ENCODE measurements around the gene ASL. TPM values are rescaled to one million over a fixed set of nuclear protein-coding genes. Genes with fewer than 3 reads are reported as not detected.
"Not testable (repeated sequence)": the region's sequence is repeated elsewhere in the genome, so short reads cannot be mapped to it uniquely, and the experiment has no call there.

The ASL gene
- total RNA-seq, 2 donors from 2014 or later: 35.9 to 135 TPM

DNA sequence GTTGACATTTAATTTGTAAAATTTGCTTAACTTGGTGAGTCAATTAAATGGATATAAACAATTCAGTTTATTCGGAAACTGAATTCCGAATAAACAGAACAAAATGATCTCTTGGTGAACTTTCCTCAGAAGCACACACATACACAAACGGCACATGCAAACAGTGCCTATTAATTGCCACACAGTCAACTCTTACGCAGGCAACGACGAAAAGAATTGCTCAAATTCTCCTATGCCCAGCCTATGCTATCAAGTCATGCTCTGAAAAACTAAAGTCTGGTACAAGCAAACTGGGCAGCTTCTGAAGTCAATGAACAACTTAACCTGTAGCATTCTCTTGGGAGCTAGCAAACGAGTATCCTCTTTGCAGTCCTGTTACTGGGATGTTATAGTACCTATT, 38.8 kb upstream of the ASL start:
- ATAC-seq: no peak
- TF ChIP-seq POLR2A (IDR thresholded peaks at IDR 0.05): no peak
- Histone ChIP-seq H3K4me3 (no peak overlapping the region), H3K9me3 (no peaks in the 10 kb centered on the region), H3K27ac (no peak overlapping the region), H3K36me3 (replicated peaks in 1 of 2; ENCODE audit: insufficient read depth in 1 of 2, low read depth in 2 of 2) (no peaks in the 10 kb centered on the region), H3K4me1 (peaks cover 22% of the 10 kb centered on the region), H3K27me3 (no peaks in the 10 kb centered on the region)
- intact Hi-C loops (cut with DNase I): no loop called here
- 91 to 93% methylated on average over 7 of the region's 7 CpGs for WGBS, 2 donors
- DNase-seq: no peak

DNA sequence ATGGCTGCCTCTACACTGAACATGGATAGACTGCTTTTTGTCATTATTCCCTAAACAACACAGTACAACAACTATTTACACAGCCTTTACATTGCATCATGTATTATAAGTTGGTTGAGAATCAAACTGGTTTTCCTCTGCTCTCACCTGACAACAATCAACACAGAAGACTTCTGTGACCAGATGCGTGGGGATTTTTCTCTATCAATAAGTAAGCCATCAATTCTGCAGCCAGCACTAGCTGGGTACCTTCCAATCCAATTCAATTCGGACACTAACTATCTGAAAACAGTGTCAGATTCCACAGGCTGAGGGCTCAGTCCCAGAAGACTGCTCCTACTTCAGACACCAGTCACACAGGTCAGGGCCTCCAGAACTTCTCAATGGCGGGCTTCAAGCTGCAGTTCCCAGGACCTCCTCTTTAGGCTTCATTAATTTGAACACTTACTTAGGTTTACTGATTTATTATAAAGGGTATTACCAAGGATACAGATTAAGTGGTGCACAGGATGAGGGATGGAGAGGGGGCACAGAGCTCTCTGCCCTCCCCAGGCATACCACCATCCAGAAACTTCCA, 36.4 kb upstream of the ASL start:
- peak overlapping the region in 1 of 4 donors; percentile 39 for H3K27ac ChIP-seq
- no peak for TF ChIP-seq POLR2A (IDR thresholded peaks at IDR 0.05)
- TF ChIP-seq, protein P1, sequence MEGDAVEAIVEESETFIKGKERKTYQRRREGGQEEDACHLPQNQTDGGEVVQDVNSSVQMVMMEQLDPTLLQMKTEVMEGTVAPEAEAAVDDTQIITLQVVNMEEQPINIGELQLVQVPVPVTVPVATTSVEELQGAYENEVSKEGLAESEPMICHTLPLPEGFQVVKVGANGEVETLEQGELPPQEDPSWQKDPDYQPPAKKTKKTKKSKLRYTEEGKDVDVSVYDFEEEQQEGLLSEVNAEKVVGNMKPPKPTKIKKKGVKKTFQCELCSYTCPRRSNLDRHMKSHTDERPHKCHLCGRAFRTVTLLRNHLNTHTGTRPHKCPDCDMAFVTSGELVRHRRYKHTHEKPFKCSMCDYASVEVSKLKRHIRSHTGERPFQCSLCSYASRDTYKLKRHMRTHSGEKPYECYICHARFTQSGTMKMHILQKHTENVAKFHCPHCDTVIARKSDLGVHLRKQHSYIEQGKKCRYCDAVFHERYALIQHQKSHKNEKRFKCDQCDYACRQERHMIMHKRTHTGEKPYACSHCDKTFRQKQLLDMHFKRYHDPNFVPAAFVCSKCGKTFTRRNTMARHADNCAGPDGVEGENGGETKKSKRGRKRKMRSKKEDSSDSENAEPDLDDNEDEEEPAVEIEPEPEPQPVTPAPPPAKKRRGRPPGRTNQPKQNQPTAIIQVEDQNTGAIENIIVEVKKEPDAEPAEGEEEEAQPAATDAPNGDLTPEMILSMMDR (IDR thresholded peaks at IDR 0.05): no peak
- peak; percentile 34 for ATAC-seq
- intact Hi-C loops (cut with DNase I): no loop called here
- H3K4me1 ChIP-seq: peaks cover 13% of the 10 kb centered on the region
- no peak overlapping the region for H3K4me3 ChIP-seq
- H3K9me3 ChIP-seq: no peaks in the 10 kb centered on the region
- no peaks in the 10 kb centered on the region for H3K36me3 ChIP-seq (replicated peaks in 1 of 2; ENCODE audit: insufficient read depth in 1 of 2, low read depth in 2 of 2)
- DNase-seq: peak in 1 of 4 donors; percentile 6
- no peaks in the 10 kb centered on the region for H3K27me3 ChIP-seq
- 66 to 71% methylated on average over 3 of the region's 3 CpGs for WGBS, 2 donors

DNA sequence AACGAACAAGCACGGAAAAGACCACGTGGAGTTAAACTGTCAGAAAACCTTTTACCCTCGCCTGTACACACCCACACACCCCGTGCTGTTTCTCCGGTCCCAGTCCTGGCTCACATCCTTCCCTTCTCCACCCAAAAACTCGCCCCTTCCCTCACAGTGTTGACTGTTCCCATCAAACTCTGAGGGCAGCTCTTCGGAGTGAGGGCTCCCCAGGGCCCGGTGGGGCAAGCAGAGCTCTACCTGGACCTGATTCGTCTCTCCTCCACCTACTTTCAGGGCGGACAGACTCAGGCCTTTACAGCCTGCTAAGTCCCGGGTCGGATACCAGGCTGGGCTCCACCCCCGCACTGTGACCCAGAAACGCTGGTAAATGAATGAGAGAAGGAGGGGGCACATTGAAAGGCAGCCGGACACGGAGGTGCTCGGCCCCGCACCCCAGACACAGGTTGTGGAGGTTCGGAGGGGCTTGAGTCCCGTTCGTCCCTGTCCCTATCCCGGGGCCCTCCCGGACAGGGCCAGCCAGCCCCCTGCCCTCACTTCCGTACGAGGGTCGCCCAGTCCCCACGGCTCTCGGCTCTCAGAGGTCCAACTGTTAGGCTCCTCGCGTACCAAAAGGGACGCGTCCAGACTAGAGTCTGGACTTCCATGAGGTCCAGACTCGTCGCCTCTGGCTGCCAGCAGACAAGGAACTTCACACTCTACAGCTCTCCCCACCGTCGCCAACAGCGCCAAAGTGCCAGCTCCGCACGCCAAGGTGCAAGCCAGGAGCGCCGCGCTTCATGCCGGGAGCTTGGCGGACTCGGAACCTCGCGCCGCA, 31.7 kb upstream of the ASL start:
- no peaks in the 10 kb centered on the region for H3K9me3 ChIP-seq
- TF ChIP-seq POLR2A (IDR thresholded peaks at IDR 0.05): peak; percentile 18 to 66 (median 55)
- TF ChIP-seq, protein P1 (IDR thresholded peaks at IDR 0.05): peak in 1 of 7 experiments; percentile 6
- 4 to 5% methylated on average over 32 to 46 of the region's 49 CpGs for WGBS, 2 donors
- H3K27ac ChIP-seq: peak overlapping the region in 3 of 4 donors; percentile 64 to 69 (median 65)
- ATAC-seq (peak; percentile 86), DNase-seq (peak; percentile 77 to 84 (median 78))
- intact Hi-C loops (cut with DNase I): no loop called here
- no peaks in the 10 kb centered on the region for H3K36me3 ChIP-seq (replicated peaks in 1 of 2; ENCODE audit: insufficient read depth in 1 of 2, low read depth in 2 of 2)
- peak overlapping the region; percentile 33 to 48 for H3K4me3 ChIP-seq
- no peaks in the 10 kb centered on the region for H3K27me3 ChIP-seq
- H3K4me1 ChIP-seq: peaks cover 4% of the 10 kb centered on the region

DNA sequence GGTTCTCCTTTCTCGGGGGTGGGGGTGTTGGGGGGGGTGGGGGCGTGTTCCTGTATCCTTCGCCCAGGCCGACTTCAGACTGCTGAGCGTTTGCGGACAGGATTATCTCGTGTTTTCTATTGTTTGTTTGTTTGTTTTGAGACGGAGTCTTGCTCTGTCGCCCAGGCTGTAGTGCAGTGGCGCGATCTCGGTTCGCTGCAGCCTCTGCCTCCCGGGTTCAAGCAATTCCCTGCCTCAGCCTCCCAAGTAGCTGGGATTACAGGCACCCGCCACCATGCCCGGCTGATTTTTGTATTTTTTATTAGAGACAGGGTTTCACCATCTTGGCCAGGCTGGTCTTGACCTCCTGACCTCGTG, 31.1 kb upstream of the ASL start:
- H3K4me1 ChIP-seq; H3K9me3 ChIP-seq; ATAC-seq; H3K36me3 ChIP-seq (replicated peaks in 1 of 2; ENCODE audit: insufficient read depth in 1 of 2, low read depth in 2 of 2); DNase-seq; intact Hi-C loops (cut with DNase I); H3K27me3 ChIP-seq: not testable (repeated sequence)
- peak overlapping the region in 2 of 4 donors; percentile 64 to 65 for H3K27ac ChIP-seq
- H3K4me3 ChIP-seq: peak overlapping the region; percentile 33 to 48
- 17 to 19% methylated on average over 13 to 15 of the region's 17 CpGs for WGBS, 2 donors

DNA sequence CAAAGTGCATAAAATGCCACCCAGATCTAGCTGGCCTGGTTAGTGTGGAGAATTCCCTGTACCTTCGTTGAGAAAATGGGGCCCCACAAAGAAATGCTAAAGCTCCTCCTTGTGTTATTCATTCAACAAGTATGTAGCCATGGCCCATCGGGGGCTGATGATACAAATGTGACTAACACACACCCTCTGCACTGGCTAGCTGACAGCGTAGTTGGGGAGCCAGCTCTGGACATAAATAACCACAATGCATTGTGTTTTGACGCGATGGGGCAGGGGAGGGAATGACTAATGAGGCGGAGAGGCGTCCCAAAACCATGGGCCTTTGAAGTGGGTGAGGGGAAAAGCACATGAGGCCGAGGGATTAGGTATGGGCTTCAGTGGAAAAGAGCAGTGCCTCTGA, 28.2 kb upstream of the ASL start:
- peak in 1 of 4 donors; percentile 4 for DNase-seq
- Histone ChIP-seq H3K9me3 (no peaks in the 10 kb centered on the region), H3K4me1 (peaks cover 10% of the 10 kb centered on the region), H3K27me3 (no peaks in the 10 kb centered on the region), H3K27ac (no peak overlapping the region), H3K4me3 (no peak overlapping the region), H3K36me3 (replicated peaks in 1 of 2; ENCODE audit: insufficient read depth in 1 of 2, low read depth in 2 of 2) (no peaks in the 10 kb centered on the region)
- ATAC-seq: no peak
- 67 to 71% methylated on average over 8 of the region's 8 CpGs for WGBS, 2 donors
- TF ChIP-seq POLR2A (IDR thresholded peaks at IDR 0.05): no peak
- TF ChIP-seq, protein P1 (IDR thresholded peaks at IDR 0.05): no peak
- intact Hi-C loops (cut with DNase I): no loop called here

DNA sequence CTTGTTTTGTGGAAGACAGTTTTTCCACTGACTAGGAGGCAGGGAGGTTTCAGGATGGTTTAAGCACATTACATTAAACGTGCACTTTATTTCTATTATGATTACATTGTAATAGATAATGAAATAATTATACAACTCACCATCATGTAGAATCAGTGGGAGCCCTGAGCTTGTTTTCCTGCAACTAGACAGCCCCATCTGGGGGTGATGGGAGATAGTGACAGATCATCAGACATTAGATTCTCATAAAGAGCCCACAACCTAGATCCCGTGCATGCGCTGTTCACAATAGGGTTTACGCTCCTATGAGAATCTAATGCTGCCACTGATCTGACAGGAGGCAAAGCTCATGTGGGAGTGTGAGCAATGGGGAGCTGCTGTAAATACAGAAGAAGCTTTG, 25.7 kb upstream of the ASL start:
- H3K27me3 ChIP-seq; H3K27ac ChIP-seq; H3K36me3 ChIP-seq (replicated peaks in 1 of 2; ENCODE audit: insufficient read depth in 1 of 2, low read depth in 2 of 2); intact Hi-C loops (cut with DNase I); DNase-seq; H3K9me3 ChIP-seq; ATAC-seq; H3K4me3 ChIP-seq: not testable (repeated sequence)
- 90 to 91% methylated on average over 4 of the region's 4 CpGs for WGBS, 2 donors
- peaks cover 10% of the 10 kb centered on the region for H3K4me1 ChIP-seq

All from body of pancreas (tissue), 4 donors.